GM12873 (cell line): Measurements from ENCODE around the gene LINGO1.

Experiments
- CTCF ChIP-seq: IDR thresholded peaks from 2 replicates; pipeline ENCODE4 v1.5.1; 2012; ENCODE audit warnings: low read depth, mild to moderate bottlenecking, moderate library complexity, low read length, control low read depth; ENCODE audit not compliant: insufficient read depth; ENCODE audit errors: missing control alignments

The LINGO1 gene

GRCh38 chr15:77623755-77624524, 8.8 kb downstream of the LINGO1 start:
- no peak for TF ChIP-seq CTCF

GRCh38 chr15:77622934-77623754, 9.6 kb downstream of the LINGO1 start:
- TF ChIP-seq CTCF: no peak

GRCh38 chr15:77622209-77622933, 10.3 kb downstream of the LINGO1 start:
- TF ChIP-seq CTCF: no peak

- no peak for TF ChIP-seq CTCF
Measured at GRCh38 chr15:77621847-77622208, 10.9 kb downstream of the LINGO1 start.

- no peak for TF ChIP-seq CTCF
Measured at GRCh38 chr15:77620960-77621647, 11.6 kb downstream of the LINGO1 start.

GRCh38 chr15:77620297-77620696, 12.4 kb downstream of the LINGO1 start:
- TF ChIP-seq CTCF: no peak
